HepG2 (cell line): ENCODE results near the gene GALNT18.

ENCODE experiments used
- KDM5A ChIP-seq: fragments of 200-600 bp; sonication (generic); IDR thresholded peaks from 2 replicates; pipeline ENCODE4 v1.7.0; 2018; ENCODE audit warnings: antibody characterized with exemption, mild to moderate bottlenecking, low read length, borderline replicate concordance
- RBM22 ChIP-seq: fragments of 200-400 bp; formaldehyde crosslinking; optimal IDR thresholded peaks from 2 replicates; pipeline ENCODE3; 2017; ENCODE audit warnings: mild to moderate bottlenecking, low read length, moderate library complexity
- RXRB ChIP-seq: IDR thresholded peaks from 2 replicates; pipeline ENCODE4 v1.6.1; 2016; ENCODE audit warnings: borderline replicate concordance, missing genetic modification reagents, missing compliant biosample characterization

DNA sequence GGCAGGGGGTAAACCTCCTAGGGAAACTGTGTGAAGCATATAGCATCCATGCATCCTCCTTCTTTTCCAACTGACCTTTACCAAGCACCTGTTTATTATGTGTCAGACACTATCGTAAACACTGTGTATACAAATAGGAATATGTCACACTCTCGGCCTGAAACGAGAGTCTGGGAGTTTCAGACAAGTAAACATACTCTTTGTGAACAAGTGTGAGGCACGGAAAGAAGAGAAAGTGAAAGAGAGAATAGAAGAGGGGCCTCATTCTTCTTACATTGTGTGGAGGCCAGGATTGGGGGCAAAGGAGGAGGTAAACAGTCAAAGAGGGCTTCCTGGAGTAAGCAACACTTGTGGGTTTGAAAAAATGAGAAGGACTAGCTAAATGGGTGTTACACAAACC is 285.1 kb downstream of the GALNT18 start:
- TF ChIP-seq RBM22 = no peak
- TF ChIP-seq KDM5A = no peak
- TF ChIP-seq RXRB (CRISPR knock-in tag) = no peak
